Mesothelial cell of epicardium (in vitro differentiated cells): ENCODE results near the gene SH2D7. TPM values are rescaled to one million over a fixed set of nuclear protein-coding genes. Genes with fewer than 3 reads are reported as not detected.

ENCODE experiments used
- DNase-seq, 2 experiments: peaks; one replicate each; pipeline ENCODE4 v3.0.0; 2021; ENCODE audit warnings: low spot score in 2 of 2; ENCODE audit not compliant: unreplicated experiment in 2 of 2
- H3K27ac Mint-ChIP-seq: 2 replicates; pipeline ENCODE4 v1.8.0; 2021; ENCODE audit warnings: mixed read lengths
- H3K27me3 Mint-ChIP-seq: 2 replicates; pipeline ENCODE4 v1.8.0; 2021; ENCODE audit warnings: low read depth, mixed read lengths
- H3K36me3 Mint-ChIP-seq: 2 replicates; pipeline ENCODE4 v1.8.0; 2021; ENCODE audit warnings: mixed read lengths
- H3K4me1 Mint-ChIP-seq: 2 replicates; pipeline ENCODE4 v1.8.0; 2021; ENCODE audit warnings: mixed read lengths
- H3K4me3 Mint-ChIP-seq: 2 replicates; pipeline ENCODE4 v1.8.0; 2021; ENCODE audit warnings: mild to moderate bottlenecking, moderate library complexity, mixed read lengths
- H3K9me3 Mint-ChIP-seq: 2 replicates; pipeline ENCODE4 v1.8.0; 2021; ENCODE audit warnings: mixed read lengths
- CTCF ChIP-seq: fragments of 200-600 bp; sonication (generic); IDR thresholded peaks from one replicate; pipeline ENCODE4 v1.5.0; 2021; ENCODE audit warnings: antibody characterized with exemption; ENCODE audit not compliant: unreplicated experiment
- total RNA-seq: library from RNA; stranded (reverse); gene quantifications from 3 replicates; pipeline ENCODE4 v1.2.1, GENCODE V29; 2021

The SH2D7 gene
- total RNA-seq, 1 donor from 2014 or later: not detected

GRCh38 chr15:78057803-78058202 lies 34.6 kb upstream of the SH2D7 start:
- H3K36me3 Mint-ChIP-seq: no peaks in the 10 kb centered on the region

GRCh38 chr15:78058401-78058935 lies 33.9 kb upstream of the SH2D7 start:
- no peak for TF ChIP-seq CTCF
- H3K4me3 Mint-ChIP-seq: no peak overlapping the region
- H3K27me3 Mint-ChIP-seq: no peaks in the 10 kb centered on the region

More at GRCh38 chr15:78057803-78058202, 34.6 kb upstream of the SH2D7 start:
- H3K4me3 Mint-ChIP-seq: no peak overlapping the region
- peak overlapping the region; percentile 74 for H3K27ac Mint-ChIP-seq
- TF ChIP-seq CTCF: no peak
- H3K9me3 Mint-ChIP-seq: no peaks in the 10 kb centered on the region
- no peak for DNase-seq
- H3K4me1 Mint-ChIP-seq: peaks cover 31% of the 10 kb centered on the region
- no peaks in the 10 kb centered on the region for H3K27me3 Mint-ChIP-seq

GRCh38 chr15:78059110-78059839 lies 33.1 kb upstream of the SH2D7 start:
- no peak for TF ChIP-seq CTCF
- DNase-seq: no peak
- Mint-ChIP-seq H3K36me3 (no peaks in the 10 kb centered on the region), H3K27ac (no peak overlapping the region), H3K4me3 (no peak overlapping the region), H3K27me3 (no peaks in the 10 kb centered on the region), H3K9me3 (no peaks in the 10 kb centered on the region), H3K4me1 (peaks cover 19% of the 10 kb centered on the region)

More at GRCh38 chr15:78058401-78058935, 33.9 kb upstream of the SH2D7 start:
- Mint-ChIP-seq H3K27ac (peak overlapping the region; percentile 23), H3K9me3 (no peaks in the 10 kb centered on the region), H3K4me1 (peaks cover 24% of the 10 kb centered on the region), H3K36me3 (no peaks in the 10 kb centered on the region)
- no peak for DNase-seq

GRCh38 chr15:78060232-78060631 lies 32.1 kb upstream of the SH2D7 start:
- Mint-ChIP-seq H3K36me3 (no peaks in the 10 kb centered on the region), H3K4me3 (no peak overlapping the region), H3K4me1 (peaks cover 19% of the 10 kb centered on the region), H3K9me3 (no peaks in the 10 kb centered on the region), H3K27me3 (no peaks in the 10 kb centered on the region), H3K27ac (no peak overlapping the region)
- TF ChIP-seq CTCF: no peak
- no peak for DNase-seq

GRCh38 chr15:78061963-78062427 lies 30.4 kb upstream of the SH2D7 start:
- Mint-ChIP-seq H3K4me3 (peak overlapping the region; percentile 18), H3K27ac (peak overlapping the region; percentile 75), H3K36me3 (no peaks in the 10 kb centered on the region), H3K4me1 (peaks cover 11% of the 10 kb centered on the region), H3K27me3 (no peaks in the 10 kb centered on the region), H3K9me3 (no peaks in the 10 kb centered on the region)
- TF ChIP-seq CTCF: no peak
- DNase-seq: no peak
